GM10248 (cell line): ENCODE results near the gene UFC1.

Experiments used
- CTCF ChIA-PET: fragments of 300-600 bp; sonication (Branson Sonifier 250); formaldehyde crosslinking; extraction: SDS; loops from one replicate; lab custom pipeline; 2021; ENCODE audit warnings: antibody characterized with exemption; lab: Yijun Ruan, JAX
- POLR2A ChIA-PET: fragments of 350-650 bp; sonication (Branson Sonifier 250); formaldehyde crosslinking; extraction: SDS; loops from one replicate; lab custom pipeline; 2020; ENCODE audit warnings: antibody characterized with exemption; lab: Yijun Ruan, JAX
- DNase-seq: peaks from one replicate; pipeline ENCODE4 v3.0.0; 2012; ENCODE audit errors: extremely low spot score
- TF ChIP-seq, protein P1 (sequence below): IDR thresholded peaks from 2 replicates; pipeline ENCODE4 v1.5.1; 2012; ENCODE audit warnings: mild to moderate bottlenecking, low read depth; ENCODE audit errors: extremely low read depth, missing control alignments, control extremely low read depth

The UFC1 gene

DNA sequence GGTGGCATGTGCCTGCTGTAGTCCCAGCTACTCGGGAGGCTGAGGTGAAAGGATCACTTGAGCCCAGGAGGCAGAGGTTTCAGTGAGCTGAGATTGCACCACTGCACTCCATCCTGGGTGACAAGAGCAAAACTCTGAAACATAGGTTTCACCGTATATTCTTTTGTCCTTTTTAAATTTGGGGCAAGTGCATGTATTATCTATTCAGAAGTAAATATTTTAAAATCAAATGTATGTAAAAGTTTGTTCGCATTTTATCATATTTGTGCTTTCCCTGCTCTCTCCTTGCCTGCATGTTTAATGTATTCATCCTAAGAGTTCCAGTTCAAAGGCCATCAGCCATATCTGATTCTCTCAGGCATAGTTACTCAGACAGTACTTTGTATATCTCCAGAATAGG, 7.9 kb upstream of the UFC1 start:
- ChIA-PET CTCF (no interaction called here), POLR2A (no interaction called here)
- TF ChIP-seq, protein P1, sequence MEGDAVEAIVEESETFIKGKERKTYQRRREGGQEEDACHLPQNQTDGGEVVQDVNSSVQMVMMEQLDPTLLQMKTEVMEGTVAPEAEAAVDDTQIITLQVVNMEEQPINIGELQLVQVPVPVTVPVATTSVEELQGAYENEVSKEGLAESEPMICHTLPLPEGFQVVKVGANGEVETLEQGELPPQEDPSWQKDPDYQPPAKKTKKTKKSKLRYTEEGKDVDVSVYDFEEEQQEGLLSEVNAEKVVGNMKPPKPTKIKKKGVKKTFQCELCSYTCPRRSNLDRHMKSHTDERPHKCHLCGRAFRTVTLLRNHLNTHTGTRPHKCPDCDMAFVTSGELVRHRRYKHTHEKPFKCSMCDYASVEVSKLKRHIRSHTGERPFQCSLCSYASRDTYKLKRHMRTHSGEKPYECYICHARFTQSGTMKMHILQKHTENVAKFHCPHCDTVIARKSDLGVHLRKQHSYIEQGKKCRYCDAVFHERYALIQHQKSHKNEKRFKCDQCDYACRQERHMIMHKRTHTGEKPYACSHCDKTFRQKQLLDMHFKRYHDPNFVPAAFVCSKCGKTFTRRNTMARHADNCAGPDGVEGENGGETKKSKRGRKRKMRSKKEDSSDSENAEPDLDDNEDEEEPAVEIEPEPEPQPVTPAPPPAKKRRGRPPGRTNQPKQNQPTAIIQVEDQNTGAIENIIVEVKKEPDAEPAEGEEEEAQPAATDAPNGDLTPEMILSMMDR = no peak
- DNase-seq = no peak

DNA sequence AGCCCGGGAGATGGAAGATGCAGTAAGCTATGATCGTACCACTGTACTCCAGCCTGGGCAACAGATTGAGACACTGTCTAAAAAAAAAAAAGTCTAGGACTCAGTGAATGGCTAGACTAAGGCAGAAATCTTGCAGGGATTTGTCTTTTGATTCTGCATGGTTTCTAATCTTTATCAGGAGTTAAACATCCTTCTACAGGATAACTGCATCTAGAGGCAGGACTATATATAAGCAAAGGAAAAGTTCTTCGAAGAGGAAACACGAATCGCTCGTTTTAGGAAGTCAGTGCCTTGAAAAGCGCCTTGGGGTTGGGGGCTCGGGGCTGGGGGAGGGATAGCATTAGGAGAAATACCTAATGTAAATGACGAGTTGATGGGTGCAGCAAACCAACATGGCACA, 602 bp upstream of the UFC1 start:
- POLR2A ChIA-PET = interaction anchor here (0.7 to 2.2 kb wide), 4 partner anchors 12 to 200 kb away, joined by 4 to 11 read pairs (median 6); partner anchors contain the start of gene PPOX
- TF ChIP-seq, protein P1 = no peak
- DNase-seq = no peak
- CTCF ChIA-PET = interaction anchor here (1.4 to 3.1 kb wide), 3 partner anchors 12 to 56 kb away, joined by 3 to 25 read pairs (median 20); partner anchors contain the start of gene PPOX

DNA sequence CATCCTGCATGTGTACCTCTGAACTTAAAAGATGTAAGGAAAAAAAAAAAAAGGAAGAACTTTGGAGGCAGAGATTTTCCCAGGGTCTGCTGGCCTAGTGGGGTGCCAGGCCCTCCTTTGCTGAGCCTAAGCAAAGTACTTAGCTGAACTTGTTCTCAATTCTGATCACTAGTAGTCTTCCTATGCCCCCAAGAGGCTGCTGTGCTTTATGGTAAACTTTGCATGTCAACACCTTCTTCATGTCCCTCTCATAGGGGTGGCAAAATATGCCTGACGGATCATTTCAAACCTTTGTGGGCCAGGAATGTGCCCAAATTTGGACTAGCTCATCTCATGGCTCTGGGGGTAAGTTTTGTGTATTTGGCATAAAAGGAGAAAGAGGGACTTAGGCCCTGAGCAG, 4.1 kb downstream of the UFC1 start:
- POLR2A ChIA-PET = interaction anchor here (1.0 to 1.7 kb wide), 3 partner anchors 8 to 137 kb away, joined by 3 to 4 read pairs (median 3); partner anchors contain the start of genes F11R, PPOX and USF1
- no peak for DNase-seq
- CTCF ChIA-PET = interaction anchor here (0.8 to 2.0 kb wide), 10 partner anchors 8 to 326 kb away, joined by 3 to 10 read pairs (median 4); partner anchors contain the start of genes DEDD and PPOX
- TF ChIP-seq, protein P1 = no peak

DNA sequence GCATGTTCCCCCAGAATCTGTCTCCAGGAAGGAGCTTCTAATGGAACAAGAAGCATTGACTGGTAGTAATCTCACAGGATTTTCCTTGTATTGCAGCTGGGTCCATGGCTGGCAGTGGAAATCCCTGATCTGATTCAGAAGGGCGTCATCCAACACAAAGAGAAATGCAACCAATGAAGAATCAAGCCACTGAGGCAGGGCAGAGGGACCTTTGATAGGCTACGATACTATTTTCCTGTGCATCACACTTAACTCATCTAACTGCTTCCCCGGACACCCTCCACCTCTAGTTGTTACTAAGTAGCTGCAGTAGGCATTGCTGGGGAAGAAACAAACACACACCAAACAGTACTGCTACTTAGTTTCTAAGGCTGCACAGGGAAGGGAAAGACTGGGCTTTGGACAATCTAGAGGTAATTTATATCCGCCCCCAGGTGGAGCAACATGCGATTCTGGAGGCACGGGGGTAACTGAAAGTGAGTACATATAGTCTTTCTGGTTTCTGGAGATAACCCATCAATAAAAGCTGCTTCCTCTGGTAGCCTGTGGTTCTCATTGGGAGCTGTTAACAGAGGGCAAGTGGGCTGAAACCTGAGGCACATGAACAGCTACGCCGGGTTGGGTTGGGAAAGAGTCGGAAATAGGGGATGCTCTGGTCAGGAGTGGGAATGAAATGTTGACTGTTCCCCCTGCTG, 4.7 kb downstream of the UFC1 start:
- ChIA-PET POLR2A (interaction anchor here (1.0 to 1.7 kb wide), 4 partner anchors 8 to 138 kb away, joined by 3 to 4 read pairs (median 4); partner anchors contain the start of genes DEDD, F11R, PPOX and USF1), CTCF (interaction anchor here (0.9 to 1.6 kb wide), 6 partner anchors 33 to 327 kb away, joined by 3 to 5 read pairs (median 4); no protein-coding TSS in a partner anchor)
- TF ChIP-seq, protein P1 = no peak
- DNase-seq = no peak

DNA sequence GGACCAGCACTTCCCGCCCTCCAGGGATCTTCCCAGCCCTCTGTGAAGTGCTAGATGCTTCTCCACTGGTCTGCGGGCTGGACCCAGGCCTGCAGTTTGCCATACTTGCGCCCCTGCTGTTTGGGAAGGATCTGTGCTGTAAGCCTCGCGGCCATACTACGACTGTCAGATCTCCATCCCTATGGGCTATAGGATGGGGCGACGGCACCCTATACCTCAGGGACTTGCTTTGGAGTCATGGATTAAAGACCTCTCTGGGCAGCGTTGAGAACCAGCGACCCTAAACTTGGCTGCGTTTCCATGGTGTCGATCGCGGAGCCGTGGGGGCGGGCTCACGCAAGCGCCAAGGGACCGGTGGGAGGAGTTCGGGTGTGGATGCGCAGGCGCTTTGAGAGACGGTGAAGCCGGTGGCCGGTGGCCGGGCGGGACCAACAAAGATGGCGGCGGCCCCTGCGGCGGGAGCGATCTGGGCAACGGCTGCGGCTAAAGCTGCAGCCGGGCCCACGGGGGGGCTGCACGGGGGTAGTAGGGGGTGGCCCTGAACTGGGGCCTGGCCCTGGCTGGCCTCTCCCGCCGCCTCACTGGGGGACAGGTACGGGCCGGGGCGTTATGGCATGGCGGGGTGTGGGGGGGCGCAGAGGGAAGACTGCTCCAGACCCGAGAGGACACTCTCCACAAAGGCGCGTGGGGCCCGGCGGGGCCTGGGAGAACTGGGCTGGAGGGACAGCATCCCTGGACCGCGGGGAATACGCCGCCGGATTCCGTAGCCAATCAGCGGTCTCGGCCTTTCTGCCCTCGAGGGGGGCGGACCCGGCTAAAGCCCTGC, 5.5 kb downstream of the UFC1 start, which contains the start of gene USP21:
Gene USP21 (plus strand): TSS at position 414 of the 826 bp plus-strand sequence. CDS start 1,141 bp downstream, outside the sequence.
- POLR2A ChIA-PET = interaction anchor here (1.4 kb wide), 1 partner anchor 27 kb away, joined by 4 read pairs; the partner anchor contains the start of gene DEDD
- CTCF ChIA-PET = interaction anchor here (1.2 to 1.5 kb wide), 2 partner anchors 32 to 162 kb away, joined by 4 read pairs; no protein-coding TSS in a partner anchor
- TF ChIP-seq, protein P1 = no peak
- peak; percentile 96 for DNase-seq

DNA sequence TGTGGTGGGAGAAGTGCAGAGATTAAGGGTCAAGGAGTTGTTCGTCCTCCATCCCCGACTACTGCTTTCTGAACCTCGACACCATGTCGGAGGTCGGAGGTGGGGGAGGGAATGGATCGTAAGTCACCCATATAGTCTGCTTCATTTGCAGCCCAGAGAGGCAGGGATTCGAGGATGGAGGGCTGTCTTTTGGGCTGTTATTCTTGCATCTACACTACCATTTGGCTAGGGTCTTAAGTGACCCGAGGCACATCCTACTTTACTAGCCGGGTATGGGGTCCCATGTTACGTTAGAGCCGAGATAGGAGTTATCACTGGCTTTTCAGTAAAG, 6.1 kb downstream of the UFC1 start:
- CTCF ChIA-PET = no interaction called here
- POLR2A ChIA-PET = interaction anchor here (1.4 kb wide), 1 partner anchor 27 kb away, joined by 4 read pairs; the partner anchor contains the start of gene DEDD
- DNase-seq = no peak
- TF ChIP-seq, protein P1 = no peak
